SU-DHL-6 (cell line): ENCODE data around the gene CTBS.

Experiments
- H2AFZ ChIP-seq: fragments of 200-600 bp; sonication (generic); 2 replicates; pipeline ENCODE4 v1.6.1; 2014; ENCODE audit warnings: low read depth, mild to moderate bottlenecking, moderate library complexity, mixed read lengths, antibody characterized with exemption, low read length; ENCODE audit not compliant: severe bottlenecking
- H3F3A ChIP-seq: fragments of 200-600 bp; shearing (Covaris generic); 2 replicates; pipeline ENCODE4 v1.6.0; 2016; ENCODE audit warnings: antibody characterized with exemption, mild to moderate bottlenecking; ENCODE audit not compliant: insufficient read depth
- H3K27ac ChIP-seq: fragments of 200-600 bp; sonication (generic); 2 replicates; pipeline ENCODE4 v1.5.1; 2016; ENCODE audit warnings: low read depth, mild to moderate bottlenecking, low read length, moderate library complexity, mixed read lengths
- H3K27me3 ChIP-seq: fragments of 200-600 bp; sonication (generic), shearing (Covaris generic); 2 replicates; pipeline ENCODE4 v1.6.0; 2014; ENCODE audit warnings: mild to moderate bottlenecking, low read length
- H3K36me3 ChIP-seq: fragments of 200-600 bp; sonication (generic); 2 replicates; pipeline ENCODE4 v1.6.1; 2014; ENCODE audit warnings: mild to moderate bottlenecking, low read length, mixed read lengths
- H3K4me2 ChIP-seq: fragments of 300-600, 200-600 bp; shearing (Covaris generic), sonication (generic); 2 replicates; pipeline ENCODE4 v1.6.0; 2014; ENCODE audit warnings: low read length, low read depth, mild to moderate bottlenecking; ENCODE audit not compliant: poor library complexity, severe bottlenecking
- H3K4me3 ChIP-seq: fragments of 200-600 bp; sonication (generic); 2 replicates; pipeline ENCODE4 v1.5.1; 2014; ENCODE audit warnings: antibody characterized with exemption, low read length, mild to moderate bottlenecking, mixed read lengths; ENCODE audit not compliant: insufficient read depth, poor library complexity, severe bottlenecking
- H3K79me2 ChIP-seq: fragments of 200-600 bp; sonication (generic); 2 replicates; pipeline ENCODE4 v1.6.1; 2014; ENCODE audit warnings: mild to moderate bottlenecking, low read length, moderate library complexity; ENCODE audit not compliant: insufficient read depth
- H3K9ac ChIP-seq: fragments of 200-600 bp; sonication (generic); 2 replicates; pipeline ENCODE4 v1.7.0; 2014; ENCODE audit warnings: mild to moderate bottlenecking, low read length
- H3K9me2 ChIP-seq: fragments of 200-600 bp; sonication (generic); replicated peaks from 2 replicates; pipeline ENCODE4 v1.6.1; 2014; ENCODE audit warnings: low read length; ENCODE audit not compliant: insufficient read depth
- H3K9me3 ChIP-seq: fragments of 200-600 bp; sonication (generic); 2 replicates; pipeline ENCODE4 v1.6.1; 2014; ENCODE audit warnings: low read length, mixed read lengths; ENCODE audit not compliant: insufficient read depth
- H4K20me1 ChIP-seq: fragments of 200-600 bp; sonication (generic); 2 replicates; pipeline ENCODE4 v1.6.1; 2014; ENCODE audit warnings: low read depth, mild to moderate bottlenecking, antibody characterized with exemption, low read length, moderate library complexity, mixed read lengths
- CTCF ChIP-seq: fragments of 200-600 bp; sonication (generic); IDR thresholded peaks from one replicate; pipeline ENCODE4 v1.5.1; 2017; ENCODE audit warnings: antibody characterized with exemption, mild to moderate bottlenecking, low read length, moderate library complexity; ENCODE audit not compliant: insufficient read depth, poor library complexity, severe bottlenecking
- EZH2phosphoT487 ChIP-seq: fragments of 200-600 bp; sonication (generic), shearing (Covaris generic); conservative IDR thresholded peaks from 2 replicates; pipeline ENCODE4 v1.6.1; 2018; ENCODE audit warnings: mild to moderate bottlenecking, antibody characterized with exemption, low read length, moderate library complexity, mixed read lengths

The CTBS gene

GRCh38 chr1:84525779-84526178 is 48.5 kb downstream of the CTBS start:
- H3K27ac ChIP-seq: no peak overlapping the region
- no peaks in the 10 kb centered on the region for H3K79me2 ChIP-seq
- no peaks in the 10 kb centered on the region for H3K9me3 ChIP-seq
- TF ChIP-seq CTCF (no peak), EZH2phosphoT487 (no peak)
- no peaks in the 10 kb centered on the region for H3K27me3 ChIP-seq
- H3K36me3 ChIP-seq: no peaks in the 10 kb centered on the region
- H3K4me3 ChIP-seq: no peak overlapping the region
- no peaks in the 10 kb centered on the region for H3K9me2 ChIP-seq
- no peaks in the 10 kb centered on the region for H4K20me1 ChIP-seq
- no peak overlapping the region for H3K4me2 ChIP-seq
- no peak overlapping the region for H2AFZ ChIP-seq
- no peaks in the 10 kb centered on the region for H3F3A ChIP-seq
- H3K9ac ChIP-seq: no peak overlapping the region

- TF ChIP-seq CTCF (no peak), EZH2phosphoT487 (no peak)
- no peaks in the 10 kb centered on the region for H3K27me3 ChIP-seq
- no peaks in the 10 kb centered on the region for H3F3A ChIP-seq
- no peaks in the 10 kb centered on the region for H3K9me2 ChIP-seq
- H2AFZ ChIP-seq: no peak overlapping the region
- H3K4me2 ChIP-seq: no peak overlapping the region
- H3K36me3 ChIP-seq: no peaks in the 10 kb centered on the region
- H3K27ac ChIP-seq: no peak overlapping the region
- H3K9me3 ChIP-seq: no peaks in the 10 kb centered on the region
- no peak overlapping the region for H3K4me3 ChIP-seq
- H3K9ac ChIP-seq: no peak overlapping the region
- H3K79me2 ChIP-seq: no peaks in the 10 kb centered on the region
- H4K20me1 ChIP-seq: no peaks in the 10 kb centered on the region
These were observed 49.6 kb downstream of the CTBS start for GRCh38 chr1:84524590-84524989.

GRCh38 chr1:84510668-84511067 is 63.6 kb downstream of the CTBS start:
- no peaks in the 10 kb centered on the region for H3K9me2 ChIP-seq
- no peaks in the 10 kb centered on the region; the same call in 1 of the 2 replicates for H3K79me2 ChIP-seq
- no peak overlapping the region for H3K27ac ChIP-seq
- H3K9me3 ChIP-seq: no peaks in the 10 kb centered on the region
- no peaks in the 10 kb centered on the region for H3K27me3 ChIP-seq
- H3F3A ChIP-seq: peaks cover 7% of the 10 kb centered on the region; the same call in 1 of the 2 replicates
- TF ChIP-seq EZH2phosphoT487 (no peak), CTCF (no peak)
- no peak overlapping the region for H3K4me2 ChIP-seq
- no peak overlapping the region for H3K9ac ChIP-seq
- H4K20me1 ChIP-seq: no peaks in the 10 kb centered on the region
- 0 out of 2 replicates have a peak, but pooled peaks cover 3% of the 10 kb centered on the region for H3K36me3 ChIP-seq
- no peak overlapping the region for H3K4me3 ChIP-seq
- no peak overlapping the region for H2AFZ ChIP-seq

- Histone ChIP-seq H3K4me2 (no peak overlapping the region), H3K9me3 (no peaks in the 10 kb centered on the region), H3K27ac (no peak overlapping the region), H3K79me2 (peaks cover 5% of the 10 kb centered on the region), H3K9ac (no peak overlapping the region), H2AFZ (no peak overlapping the region), H3K36me3 (0 out of 2 replicates have a peak, but pooled peaks cover 3% of the 10 kb centered on the region), H4K20me1 (no peaks in the 10 kb centered on the region), H3F3A (peaks cover 5% of the 10 kb centered on the region; the same call in 1 of the 2 replicates), H3K4me3 (no peak overlapping the region), H3K9me2 (no peaks in the 10 kb centered on the region), H3K27me3 (no peaks in the 10 kb centered on the region)
- no peak for TF ChIP-seq CTCF
- TF ChIP-seq EZH2phosphoT487: no peak
These were observed 64.1 kb downstream of the CTBS start for GRCh38 chr1:84510165-84510564.
